GM23248 (cell line): ENCODE data around the gene KLHL10.

Experiments
- EZH2 ChIP-seq: fragments of 200-600 bp; sonication (generic); IDR thresholded peaks from 2 replicates; pipeline ENCODE4 v1.6.1; 2018; ENCODE audit warnings: antibody characterized with exemption, mild to moderate bottlenecking; ENCODE audit not compliant: insufficient read depth, poor library complexity, severe bottlenecking
- EZH2phosphoT487 ChIP-seq: fragments of 200-600 bp; sonication (generic); IDR thresholded peaks from 2 replicates; pipeline ENCODE4 v1.6.1; 2018; ENCODE audit warnings: antibody characterized with exemption, moderate library complexity, mild to moderate bottlenecking, low read depth; ENCODE audit not compliant: insufficient read depth

GRCh38 chr17:41882756-41883155 lies 45.1 kb downstream of the KLHL10 start:
- TF ChIP-seq EZH2phosphoT487 (no peak), EZH2 (no peak)
